ENCODE results near the gene SPRED1.

SPRED1 gene

GRCh38 chr15:38252481-38253350 is at the start of gene SPRED1:
Gene SPRED1, plus strand, starts transcription at chr15:38252836. Its CDS starts 350 bp downstream, at chr15:38253186.
- no peak for DNase-seq

- DNase-seq: no peak
Measured at GRCh38 chr15:38205526-38206272, 46.9 kb upstream of the SPRED1 start.

- DNase-seq: no peak
Measured at GRCh38 chr15:38207621-38208020, 45.0 kb upstream of the SPRED1 start.

GRCh38 chr15:38208206-38208605 is 44.4 kb upstream of the SPRED1 start:
- no peak for DNase-seq

GRCh38 chr15:38208779-38209178 is 43.9 kb upstream of the SPRED1 start:
- no peak for DNase-seq

GRCh38 chr15:38211249-38211648 is 41.4 kb upstream of the SPRED1 start:
- no peak for DNase-seq

- no peak for DNase-seq
Measured at GRCh38 chr15:38211811-38212210, 40.8 kb upstream of the SPRED1 start.

GRCh38 chr15:38212729-38213351 is 39.8 kb upstream of the SPRED1 start:
- DNase-seq: no peak

- no peak for DNase-seq
Measured at GRCh38 chr15:38213356-38213755, 39.3 kb upstream of the SPRED1 start.

- no peak for DNase-seq
Measured at GRCh38 chr15:38215707-38216106, 36.9 kb upstream of the SPRED1 start.

GRCh38 chr15:38216763-38217162 is 35.9 kb upstream of the SPRED1 start:
- DNase-seq: no peak

- DNase-seq: no peak
Measured at GRCh38 chr15:38217191-38217595, 35.4 kb upstream of the SPRED1 start.

- no peak for DNase-seq
Measured at GRCh38 chr15:38217788-38218609, 34.6 kb upstream of the SPRED1 start.

GRCh38 chr15:38220606-38221273 is 31.9 kb upstream of the SPRED1 start:
- no peak for DNase-seq

- no peak for DNase-seq
Measured at GRCh38 chr15:38224486-38224885, 28.1 kb upstream of the SPRED1 start.

- no peak for DNase-seq
Measured at GRCh38 chr15:38225381-38225780, 27.3 kb upstream of the SPRED1 start.

- DNase-seq: peak in 1 of 2 experiments; percentile 31
Measured at GRCh38 chr15:38226608-38227266, 25.9 kb upstream of the SPRED1 start.

GRCh38 chr15:38227941-38228340 is 24.7 kb upstream of the SPRED1 start:
- no peak for DNase-seq

GRCh38 chr15:38228618-38229017 is 24.0 kb upstream of the SPRED1 start:
- DNase-seq: no peak

GRCh38 chr15:38229705-38230310 is 22.8 kb upstream of the SPRED1 start:
- DNase-seq: no peak

GRCh38 chr15:38231436-38231835 is 21.2 kb upstream of the SPRED1 start:
- no peak for DNase-seq

All from NCI-H1930 (cell line).